Sigmoid colon (tissue), 4 donors: ENCODE results near the gene SRGAP2C.
"Not testable (repeated sequence)": the region's sequence is repeated elsewhere in the genome, so short reads cannot be mapped to it uniquely, and the experiment has no call there.

ENCODE experiments used
- POLR2A ChIP-seq, 2 donors: fragments of 450-650 bp; IDR thresholded peaks; one replicate each; pipeline ENCODE4 v1.6.1; 2016; ENCODE audit warnings: antibody characterized with exemption in 2 of 2, mild to moderate bottlenecking in 2 of 2, moderate library complexity in 2 of 2
- POLR2AphosphoS5 ChIP-seq, 4 donors: sonication (generic); formaldehyde crosslinking; IDR thresholded peaks; one replicate each; pipeline ENCODE4 v1.6.1; 2017; ENCODE audit warnings: antibody characterized with exemption in 4 of 4
- TF ChIP-seq, protein P1 (sequence below), 4 experiments: fragments of 450-650 bp in 3 of 4; fragments of 200-600 bp in 1 of 4; IDR thresholded peaks; one replicate each; pipeline ENCODE4 v1.5.1; 2016 to 2019; ENCODE audit warnings: antibody characterized with exemption in 4 of 4, mild to moderate bottlenecking in 3 of 4, moderate library complexity in 2 of 4

DNA sequence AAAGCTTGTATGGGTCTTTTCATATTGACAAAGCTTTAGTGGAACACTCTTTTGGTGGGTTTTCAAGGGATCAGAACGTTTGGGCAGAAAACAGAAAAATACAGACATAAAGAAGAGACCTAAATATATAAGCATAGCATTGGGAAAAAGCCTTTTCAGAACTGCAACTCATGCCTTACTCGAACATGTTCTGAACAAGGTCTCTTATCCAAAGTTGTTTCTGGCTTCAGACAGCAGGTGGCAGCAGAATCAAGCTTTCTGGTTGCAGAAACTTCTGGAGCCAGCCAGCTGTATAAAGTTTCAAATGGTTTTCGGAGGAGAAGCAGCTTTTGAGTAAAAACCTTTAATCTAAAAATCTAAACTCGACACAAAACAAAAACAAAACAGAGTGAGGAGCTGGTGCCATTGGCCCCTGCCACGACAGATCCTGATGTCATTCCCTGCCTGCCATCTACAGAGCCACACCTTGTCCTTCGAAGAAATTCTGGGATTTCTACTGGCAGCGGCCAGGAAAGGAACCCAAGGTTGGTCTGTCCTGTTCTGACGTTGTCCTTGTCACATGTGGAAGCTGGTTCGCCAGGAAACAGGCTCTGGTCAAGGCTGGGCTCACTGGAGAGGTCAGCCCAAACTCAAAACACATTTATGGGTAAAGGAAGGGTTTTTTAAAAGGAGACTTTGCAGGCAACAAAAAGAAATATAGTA lies 36.1 kb upstream of the SRGAP2C start:
- TF ChIP-seq POLR2A, POLR2AphosphoS5 (IDR thresholded peaks at IDR 0.05): not testable (repeated sequence)
- TF ChIP-seq, protein P1, sequence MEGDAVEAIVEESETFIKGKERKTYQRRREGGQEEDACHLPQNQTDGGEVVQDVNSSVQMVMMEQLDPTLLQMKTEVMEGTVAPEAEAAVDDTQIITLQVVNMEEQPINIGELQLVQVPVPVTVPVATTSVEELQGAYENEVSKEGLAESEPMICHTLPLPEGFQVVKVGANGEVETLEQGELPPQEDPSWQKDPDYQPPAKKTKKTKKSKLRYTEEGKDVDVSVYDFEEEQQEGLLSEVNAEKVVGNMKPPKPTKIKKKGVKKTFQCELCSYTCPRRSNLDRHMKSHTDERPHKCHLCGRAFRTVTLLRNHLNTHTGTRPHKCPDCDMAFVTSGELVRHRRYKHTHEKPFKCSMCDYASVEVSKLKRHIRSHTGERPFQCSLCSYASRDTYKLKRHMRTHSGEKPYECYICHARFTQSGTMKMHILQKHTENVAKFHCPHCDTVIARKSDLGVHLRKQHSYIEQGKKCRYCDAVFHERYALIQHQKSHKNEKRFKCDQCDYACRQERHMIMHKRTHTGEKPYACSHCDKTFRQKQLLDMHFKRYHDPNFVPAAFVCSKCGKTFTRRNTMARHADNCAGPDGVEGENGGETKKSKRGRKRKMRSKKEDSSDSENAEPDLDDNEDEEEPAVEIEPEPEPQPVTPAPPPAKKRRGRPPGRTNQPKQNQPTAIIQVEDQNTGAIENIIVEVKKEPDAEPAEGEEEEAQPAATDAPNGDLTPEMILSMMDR (IDR thresholded peaks at IDR 0.05): not testable (repeated sequence)
